ENCODE results near the gene IQSEC2.

IQSEC2 gene

DNA sequence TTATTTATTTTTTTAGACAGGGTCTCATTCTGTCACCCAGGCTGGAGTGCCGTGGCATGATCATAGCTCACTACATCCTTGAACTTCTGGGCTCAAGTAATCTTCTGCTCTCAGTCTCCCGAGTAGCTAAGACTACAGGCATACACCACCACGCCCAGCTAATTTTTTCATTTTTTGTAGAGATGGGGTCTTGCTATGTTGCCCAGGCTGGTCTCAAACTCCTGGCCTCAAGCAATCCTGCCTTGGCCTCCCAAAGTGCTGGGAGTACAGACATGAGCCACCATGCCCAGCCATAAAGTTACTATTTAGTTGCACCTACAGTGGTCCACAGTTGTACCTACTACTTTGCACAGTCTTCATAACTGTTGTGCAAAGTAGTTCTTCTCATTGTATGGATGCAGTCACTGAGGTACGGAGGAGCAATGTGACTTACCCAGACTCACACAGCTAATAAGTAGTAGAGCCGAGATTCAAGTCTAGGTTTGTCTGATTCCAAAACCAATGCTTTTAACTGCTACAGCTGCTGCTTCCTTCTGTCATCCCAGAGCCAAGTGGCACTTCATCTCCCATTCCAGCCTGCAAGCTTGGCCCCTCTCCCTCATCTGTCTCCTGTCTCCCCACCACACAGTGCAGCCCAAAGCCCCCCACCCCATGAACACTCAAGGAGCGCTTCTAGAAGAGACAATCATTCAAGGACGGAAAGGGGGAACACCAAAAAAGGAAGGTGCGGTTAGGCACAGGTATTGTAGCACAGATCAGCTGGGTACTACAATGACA, 24.0 kb upstream of the IQSEC2 start:
- DNase-seq (ENCODE audit: low read depth in 2 of 2) = no peak

DNA sequence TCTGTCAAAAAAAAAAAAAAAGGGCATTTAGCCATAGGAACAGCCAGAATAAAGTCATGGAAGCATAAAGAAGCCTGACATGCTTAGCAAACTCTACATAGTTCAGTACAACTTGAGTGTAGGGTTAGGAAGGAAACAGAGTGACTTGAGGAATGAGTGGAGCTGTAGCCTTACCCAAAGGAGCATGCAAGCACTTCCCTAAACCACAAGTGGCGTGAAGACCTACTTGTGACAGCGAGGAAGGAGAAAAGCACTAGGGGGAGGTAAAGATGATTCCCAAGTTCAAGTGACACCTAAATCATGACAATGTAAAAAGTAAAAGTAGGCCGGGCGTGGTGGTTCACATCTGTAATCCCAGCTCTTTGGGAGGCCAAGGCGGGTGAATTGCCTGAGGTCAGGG, 21.8 kb upstream of the IQSEC2 start:
- DNase-seq (ENCODE audit: low read depth in 2 of 2) = no peak

DNA sequence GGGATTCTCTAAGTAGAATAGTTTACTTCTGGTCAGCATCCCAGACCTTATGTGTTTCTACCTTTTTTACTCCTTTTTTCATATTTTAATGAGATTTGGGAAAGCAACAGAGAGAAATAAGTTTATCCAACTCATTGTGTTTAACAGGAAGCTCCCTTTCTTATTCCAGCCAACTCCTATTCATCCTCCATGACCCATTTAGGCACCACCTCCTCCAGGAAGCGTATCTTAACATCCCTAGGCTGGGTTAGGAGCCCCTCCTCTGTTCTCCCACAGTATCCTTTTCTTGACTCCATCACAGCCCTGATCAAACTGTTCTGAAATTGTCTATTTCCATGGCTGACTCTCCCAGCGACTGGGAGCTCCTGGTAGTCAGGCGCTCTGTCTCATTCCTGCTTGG, 18.8 kb upstream of the IQSEC2 start:
- no peak for DNase-seq (ENCODE audit: low read depth in 2 of 2)

DNA sequence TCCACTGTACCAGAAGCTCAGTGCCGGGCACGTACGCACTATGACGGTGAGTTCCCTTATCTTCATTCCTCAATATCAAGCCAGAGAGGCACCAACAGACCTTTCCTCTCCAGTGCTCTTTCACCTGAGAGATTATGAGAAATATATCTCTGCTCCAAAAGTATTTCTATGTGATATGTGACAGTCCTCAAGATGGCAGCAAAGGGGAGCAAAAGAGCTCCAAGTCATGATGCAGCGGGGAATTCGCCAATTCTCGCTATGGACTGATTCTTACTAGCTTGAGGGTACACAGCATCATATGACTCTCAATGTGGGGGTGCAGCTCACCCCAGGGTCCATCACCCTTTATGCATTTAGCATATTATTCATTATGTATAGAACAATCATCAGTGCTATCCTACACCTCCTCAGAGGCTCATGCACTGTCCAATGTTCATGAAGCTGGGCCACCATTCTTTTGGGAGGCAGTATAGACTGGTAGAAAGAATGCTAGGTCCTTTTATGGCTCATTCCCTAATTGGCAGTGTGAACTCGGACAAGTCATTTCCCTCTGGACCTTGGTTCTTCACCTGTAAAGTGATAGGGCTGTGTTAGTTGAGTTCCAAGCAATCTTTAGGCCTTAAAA, 12.8 kb upstream of the IQSEC2 start:
- no peak for DNase-seq (ENCODE audit: low read depth in 2 of 2)

DNA sequence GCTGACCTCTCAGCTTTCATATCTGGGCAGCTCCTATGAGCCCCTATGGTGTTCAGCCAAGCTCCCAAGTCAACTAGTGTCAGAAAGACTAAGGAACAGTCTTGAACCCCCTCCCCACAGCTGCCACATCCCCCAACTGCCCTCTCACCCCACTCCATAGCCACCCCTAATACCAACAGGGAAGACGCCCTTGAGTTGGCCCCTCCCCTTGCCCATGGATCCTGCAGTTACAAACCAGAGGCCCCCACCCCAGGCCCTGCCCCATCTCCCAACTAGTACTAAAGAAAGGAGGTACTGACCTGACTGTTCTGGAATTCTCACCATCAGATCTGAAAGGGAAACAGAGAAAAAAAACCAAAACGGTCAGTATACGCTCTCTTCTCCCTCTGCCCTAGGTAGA, 10.2 kb upstream of the IQSEC2 start:
- DNase-seq (ENCODE audit: low read depth in 2 of 2) = no peak

DNA sequence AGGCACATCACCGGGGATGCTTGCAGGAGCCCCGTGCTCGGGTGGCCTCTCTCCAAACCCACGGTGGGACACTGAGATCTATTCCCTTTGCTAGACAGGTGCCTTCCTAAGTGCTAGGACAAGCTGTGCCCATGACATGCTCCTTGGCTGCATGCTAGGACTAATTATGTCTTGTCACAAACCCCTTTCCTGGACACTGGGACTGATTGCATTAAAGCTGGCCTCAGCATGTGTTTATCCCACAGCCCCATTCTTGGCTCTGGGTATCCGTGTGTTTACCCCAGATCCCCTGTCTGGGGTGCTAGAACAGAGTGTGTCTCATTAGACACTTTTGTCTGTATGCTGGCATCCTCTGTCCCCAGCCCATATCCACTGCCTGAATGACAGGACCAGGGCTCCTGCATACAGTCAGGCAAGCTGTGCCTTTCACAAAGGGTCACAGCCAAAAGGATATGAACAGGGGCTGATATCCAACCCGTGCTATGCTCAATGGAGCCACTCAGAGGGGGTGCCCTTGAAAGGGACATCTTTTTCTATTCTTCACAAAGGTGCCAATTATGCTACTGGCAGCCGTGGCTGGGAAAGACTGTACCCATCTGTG, 9.2 kb upstream of the IQSEC2 start:
- DNase-seq (ENCODE audit: low read depth in 2 of 2) = no peak

DNA sequence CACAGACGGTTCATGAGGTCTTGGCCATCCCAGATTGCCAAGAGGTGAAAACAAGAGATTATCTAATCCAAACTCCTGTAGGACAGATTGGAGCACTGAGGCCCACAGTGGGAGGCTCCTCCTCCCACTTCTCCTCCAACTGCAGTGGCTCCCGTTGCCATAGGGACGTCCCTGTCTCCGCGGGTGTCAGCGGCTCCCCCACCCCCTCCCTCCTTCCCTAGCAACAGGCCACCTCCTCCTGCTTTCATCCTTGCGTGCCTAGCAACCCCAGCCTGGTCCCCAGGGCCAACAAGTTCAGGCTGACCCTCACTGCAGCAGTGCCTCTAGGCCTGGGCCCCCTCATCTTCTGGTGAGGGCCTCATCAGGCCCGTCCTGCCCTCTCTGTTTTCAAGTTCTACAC, 6.8 kb upstream of the IQSEC2 start:
- no peak for DNase-seq (ENCODE audit: low read depth in 2 of 2)

DNA sequence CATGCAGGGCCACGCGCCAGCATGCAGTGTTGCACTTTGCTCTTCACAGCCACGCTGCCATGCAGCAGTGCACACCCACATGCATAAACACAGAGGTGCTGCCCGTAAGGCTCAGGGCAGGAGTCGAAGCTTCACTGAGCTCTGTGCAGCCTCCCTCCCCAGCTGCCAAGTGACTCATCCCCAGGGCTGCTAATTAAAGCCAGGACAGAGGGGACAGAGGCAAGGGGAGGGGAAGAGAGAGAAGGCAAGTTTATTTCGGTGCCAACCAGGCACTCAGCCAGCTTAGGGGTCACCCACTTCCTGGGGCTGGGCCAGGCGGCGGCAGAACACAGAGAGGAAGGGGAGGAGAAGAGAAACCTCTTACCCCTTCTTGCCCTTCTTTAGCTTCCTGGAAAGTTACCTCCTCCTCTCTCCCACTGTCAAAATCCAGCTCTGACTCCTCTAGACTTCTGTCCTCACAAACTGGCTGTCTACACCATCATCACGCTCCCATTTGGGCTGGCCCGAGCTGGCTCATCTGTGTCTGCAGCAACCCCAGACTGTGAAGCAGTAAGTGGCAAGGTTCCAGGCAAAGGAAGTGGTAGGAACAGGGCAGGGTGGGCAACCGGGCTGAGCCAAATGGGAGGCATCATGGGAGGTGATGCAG, 6.2 kb upstream of the IQSEC2 start:
- no peak for DNase-seq (ENCODE audit: low read depth in 2 of 2)

DNA sequence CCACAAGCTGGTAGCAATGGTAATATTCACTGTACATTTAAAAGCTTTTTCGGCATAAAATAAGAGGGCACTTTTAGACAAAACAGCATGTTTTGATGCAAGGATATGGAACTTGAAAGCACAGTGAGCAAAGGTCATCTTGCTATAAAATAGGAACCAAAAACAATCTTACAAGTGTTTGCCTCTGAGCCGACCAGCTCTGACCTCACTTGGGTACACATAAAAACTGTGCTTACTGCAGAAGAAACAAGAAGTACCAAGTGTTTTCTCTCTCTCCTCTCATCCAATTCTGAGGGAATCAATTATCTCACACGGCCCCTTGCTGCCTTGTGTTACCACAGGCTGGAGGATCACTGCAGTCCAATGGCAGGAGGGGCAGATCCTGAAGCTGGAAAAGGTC, 4.8 kb upstream of the IQSEC2 start:
- DNase-seq (ENCODE audit: low read depth in 2 of 2) = no peak

DNA sequence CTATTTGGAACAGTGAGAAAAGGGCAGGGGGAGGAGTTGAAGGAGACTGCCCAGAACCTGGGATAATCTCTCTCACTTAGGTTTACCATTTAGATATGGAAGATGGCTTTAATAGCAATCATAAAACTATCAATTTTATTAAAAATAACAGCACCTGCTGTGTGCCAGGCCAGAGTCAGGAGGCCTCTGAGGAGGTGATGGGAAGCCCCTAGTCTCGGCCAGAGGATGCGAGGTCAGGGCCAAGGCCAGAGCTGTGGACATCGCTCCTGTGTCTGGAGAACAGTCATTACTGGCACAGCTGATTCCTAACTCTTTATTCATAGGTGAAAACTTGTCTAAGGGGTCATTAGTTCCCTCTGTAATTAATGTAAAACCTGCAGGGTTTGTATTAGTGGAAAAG, 4.2 kb upstream of the IQSEC2 start:
- no peak for DNase-seq (ENCODE audit: low read depth in 2 of 2)

DNA sequence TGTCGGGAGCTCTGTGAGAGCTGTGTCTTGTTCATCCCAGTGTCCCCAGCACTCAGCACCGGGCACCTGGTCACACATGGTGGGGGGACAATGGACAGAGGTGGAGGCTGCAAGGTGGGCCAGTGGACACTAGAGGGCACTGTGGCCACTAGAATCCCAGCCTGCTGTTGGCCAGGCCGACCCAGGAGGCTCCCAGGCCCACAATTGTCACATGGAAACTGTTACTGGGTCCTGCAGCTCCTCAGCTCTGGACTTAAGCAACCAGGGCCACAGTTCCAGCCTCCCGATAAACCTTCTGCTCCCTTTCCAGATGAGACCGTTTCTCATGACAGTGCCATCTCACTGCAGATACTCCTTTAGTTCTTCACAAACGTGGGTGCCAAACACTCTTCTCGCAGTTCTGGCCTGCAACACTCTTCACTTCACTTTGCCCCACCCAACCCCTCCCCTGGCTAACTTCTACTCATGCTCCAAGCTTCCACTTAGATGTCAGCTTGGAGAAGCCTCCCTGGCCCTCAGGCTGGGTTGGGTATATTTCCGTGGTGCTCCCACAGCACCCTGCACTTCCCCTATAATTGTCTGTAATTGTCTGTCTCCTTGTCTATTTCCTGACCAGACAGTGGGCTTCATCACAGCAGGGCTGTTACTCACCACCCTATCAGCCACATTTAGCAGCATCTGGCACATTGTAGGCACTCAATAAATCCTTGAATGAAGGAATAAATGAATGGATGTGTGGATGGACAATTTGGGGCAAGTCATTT, 3.5 kb upstream of the IQSEC2 start:
- DNase-seq (ENCODE audit: low read depth in 2 of 2) = peak in 1 of 2 donors; percentile 40

DNA sequence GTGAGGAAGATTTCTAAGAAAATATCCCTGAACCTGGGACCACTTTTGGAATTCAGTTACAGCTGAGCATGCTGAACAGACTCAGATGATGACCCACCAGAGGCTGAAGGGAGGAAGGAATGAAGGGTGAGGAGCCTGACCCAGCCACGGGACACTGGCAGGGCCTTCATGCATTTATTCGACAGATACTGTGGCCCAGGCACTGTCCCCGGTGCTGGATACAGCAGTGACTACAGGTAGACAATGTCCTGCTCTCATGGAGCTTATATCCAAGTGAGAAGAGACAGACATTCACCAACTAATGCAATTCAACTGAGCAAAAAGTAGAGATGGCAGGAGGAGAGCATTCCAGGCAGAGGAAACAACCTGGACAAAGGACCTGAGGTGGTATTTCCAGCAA, 2.2 kb upstream of the IQSEC2 start:
- no peak for DNase-seq (ENCODE audit: low read depth in 2 of 2)

DNA sequence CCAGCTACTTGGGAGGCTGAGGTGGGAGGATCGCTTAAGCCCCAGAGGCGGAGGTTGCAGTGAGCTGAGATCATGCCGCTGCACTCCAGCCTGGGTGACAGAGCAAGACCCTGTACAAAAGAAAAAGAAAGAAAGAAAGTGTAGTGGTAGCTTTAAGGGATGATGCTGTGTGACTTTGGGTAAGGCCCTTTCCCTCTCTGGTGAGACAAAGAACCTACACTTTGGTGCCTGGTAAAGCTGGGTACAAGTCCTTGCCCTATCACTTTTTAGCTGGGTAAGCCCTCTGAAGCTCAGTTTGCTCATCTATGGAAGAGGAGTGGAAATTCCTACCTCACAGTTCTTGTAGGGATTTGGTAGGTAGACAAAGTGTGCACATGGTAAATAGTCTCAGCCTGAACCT, 1.7 kb upstream of the IQSEC2 start:
- DNase-seq (ENCODE audit: low read depth in 2 of 2) = no peak

DNA sequence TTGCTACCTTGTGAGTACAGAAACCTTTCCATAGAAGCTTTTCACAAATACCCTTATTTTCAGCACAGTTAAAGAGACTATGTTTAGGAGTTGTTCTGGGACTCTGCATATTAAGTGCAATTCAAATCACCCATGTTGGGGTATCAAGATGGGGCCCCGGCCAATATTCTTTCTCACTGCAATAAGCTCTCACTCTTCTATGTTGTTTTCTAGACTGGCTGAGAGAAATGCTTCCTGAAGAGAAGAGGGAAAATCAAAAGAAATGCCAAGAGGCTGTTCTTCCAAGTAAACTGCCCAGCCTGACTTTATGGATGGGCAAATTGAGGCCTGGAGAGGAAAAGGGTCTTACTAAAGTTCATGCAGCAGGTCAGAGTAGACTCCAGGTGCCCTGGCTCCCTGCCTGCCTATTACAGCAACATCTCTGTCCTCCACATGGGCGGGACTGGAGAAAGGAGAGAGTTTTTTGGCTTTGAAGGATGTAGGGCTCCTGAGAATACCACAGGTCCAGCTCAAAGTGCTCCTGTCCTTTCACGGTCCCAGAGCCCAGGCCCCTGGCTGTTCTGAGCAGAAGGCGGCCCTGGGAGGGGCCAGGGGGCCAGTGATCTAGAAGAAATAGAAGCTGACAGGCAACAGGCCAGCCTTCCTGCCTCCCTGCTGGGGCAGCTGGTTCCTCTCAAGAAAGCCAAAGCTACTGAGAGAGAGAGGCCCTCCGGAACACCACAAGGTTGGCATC, 745 bp upstream of the IQSEC2 start:
- DNase-seq (ENCODE audit: low read depth in 2 of 2) = no peak

DNA sequence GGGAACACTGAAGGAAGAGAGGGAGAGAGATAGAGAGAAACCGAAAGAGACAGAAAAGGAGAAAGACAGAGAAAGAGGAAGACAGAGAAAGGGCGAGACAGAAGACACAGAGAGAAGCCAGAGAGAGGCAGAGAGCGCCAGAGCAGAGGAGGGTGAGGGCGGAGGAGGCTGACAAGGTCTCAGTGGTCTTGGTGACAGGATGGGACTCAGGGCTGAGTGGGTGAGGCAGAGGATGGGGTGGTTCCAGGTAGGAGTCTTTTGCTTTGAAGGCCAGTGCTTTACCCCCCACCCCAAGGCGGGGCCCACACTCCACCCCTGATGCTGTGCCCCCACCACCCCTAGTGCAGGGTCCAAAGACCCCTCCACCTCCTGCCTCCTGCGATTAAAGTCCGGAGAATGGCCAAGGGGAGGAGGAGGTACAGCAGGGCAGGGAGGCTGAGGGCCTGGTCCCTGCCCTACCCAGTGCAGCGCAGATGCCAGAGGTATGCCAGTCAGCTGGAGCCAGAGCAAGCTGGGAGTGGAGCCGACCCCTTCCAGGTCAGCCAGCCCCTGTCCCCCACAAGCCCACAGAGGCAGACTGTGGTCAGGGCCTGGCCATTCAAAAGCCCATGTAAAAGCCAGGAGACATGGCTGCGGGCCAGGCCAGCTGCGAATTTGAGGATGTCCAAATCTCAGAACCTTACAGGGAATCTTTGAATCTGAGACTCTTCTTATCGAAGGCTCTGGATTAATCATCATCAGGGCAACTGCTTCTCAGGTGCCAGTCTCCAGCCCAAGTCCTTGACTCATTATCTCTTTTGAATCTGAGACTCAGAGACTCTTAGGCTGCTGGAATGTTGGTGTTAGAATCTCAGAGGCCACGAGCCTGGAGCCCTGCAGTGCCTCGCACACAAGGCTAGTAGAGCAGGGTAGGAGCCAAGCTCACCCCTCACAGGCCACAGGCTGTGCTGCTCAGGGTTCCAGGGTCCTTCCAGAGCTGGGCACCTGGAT, 758 bp downstream of the IQSEC2 start:
- DNase-seq (ENCODE audit: low read depth in 2 of 2) = no peak

DNA sequence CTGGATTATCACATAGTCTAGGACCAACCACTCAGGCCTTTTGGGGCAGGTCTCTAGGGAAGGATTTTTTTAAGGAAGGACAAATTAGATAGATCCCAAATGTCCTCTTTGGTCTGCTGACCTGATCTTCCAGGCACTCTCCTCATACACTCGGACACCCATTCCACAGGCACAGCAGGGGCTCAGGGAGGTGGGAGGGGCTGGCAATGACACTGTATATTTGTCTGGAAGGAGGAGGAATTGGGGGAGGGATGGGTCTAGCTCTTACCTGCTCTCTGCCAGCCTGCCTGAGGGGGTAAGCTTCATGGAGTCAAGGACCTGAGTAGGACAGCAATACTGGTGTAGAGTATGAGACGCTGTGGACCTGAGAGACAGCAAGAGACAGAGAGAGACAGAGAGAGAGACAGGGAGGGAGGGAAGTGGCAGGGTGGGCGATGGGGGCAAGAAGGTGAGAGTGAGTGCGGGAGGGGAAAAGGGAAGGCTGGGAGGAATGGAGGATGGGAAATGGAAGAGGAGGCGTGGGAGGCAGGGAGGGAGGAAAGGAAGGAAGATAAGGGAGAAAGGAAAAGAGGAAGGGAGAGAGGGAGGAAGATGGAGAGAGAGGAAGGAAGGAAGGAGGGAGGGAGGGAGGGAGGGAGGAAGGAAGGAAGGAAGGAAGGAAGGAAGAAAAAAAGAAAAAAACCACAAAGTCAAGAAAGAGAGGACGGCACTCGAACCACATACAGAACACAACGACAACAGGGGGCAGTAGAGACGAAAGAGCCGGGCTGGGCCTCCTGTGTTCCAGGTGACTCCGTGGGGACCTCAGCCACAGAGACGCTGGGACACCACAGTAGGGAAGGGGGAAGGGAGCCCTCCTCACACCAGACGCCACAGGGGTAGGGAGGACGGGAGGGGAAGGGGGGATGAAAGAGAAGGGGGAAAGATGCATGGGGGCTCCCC, 1.8 kb downstream of the IQSEC2 start:
- DNase-seq (ENCODE audit: low read depth in 2 of 2) = no peak

DNA sequence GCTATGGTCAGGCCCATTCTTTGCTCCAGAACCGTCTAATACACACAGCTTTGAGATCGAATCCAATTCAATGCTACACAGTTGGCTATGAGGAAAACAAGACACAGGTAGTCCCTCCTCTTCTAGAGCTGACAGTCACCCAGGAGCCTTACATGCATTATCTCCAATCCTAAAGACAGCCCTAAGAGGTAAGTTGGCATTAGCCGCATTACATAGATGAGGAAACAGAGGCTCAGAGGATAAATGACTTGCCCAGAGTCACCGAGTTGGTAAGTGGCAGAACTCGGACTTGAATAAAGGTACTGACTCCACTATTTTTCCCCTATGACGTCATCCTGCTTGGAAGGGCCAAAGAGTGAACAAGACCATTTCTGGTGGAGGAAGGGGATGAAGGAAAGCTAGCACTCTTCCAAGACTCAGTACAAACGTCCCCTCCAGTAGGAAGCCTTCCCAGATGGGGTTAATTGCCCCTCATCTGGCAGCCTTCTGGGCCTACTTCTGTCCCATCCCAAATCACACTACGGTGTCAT, 8.5 kb downstream of the IQSEC2 start:
- no peak for DNase-seq (ENCODE audit: low read depth in 2 of 2)

DNA sequence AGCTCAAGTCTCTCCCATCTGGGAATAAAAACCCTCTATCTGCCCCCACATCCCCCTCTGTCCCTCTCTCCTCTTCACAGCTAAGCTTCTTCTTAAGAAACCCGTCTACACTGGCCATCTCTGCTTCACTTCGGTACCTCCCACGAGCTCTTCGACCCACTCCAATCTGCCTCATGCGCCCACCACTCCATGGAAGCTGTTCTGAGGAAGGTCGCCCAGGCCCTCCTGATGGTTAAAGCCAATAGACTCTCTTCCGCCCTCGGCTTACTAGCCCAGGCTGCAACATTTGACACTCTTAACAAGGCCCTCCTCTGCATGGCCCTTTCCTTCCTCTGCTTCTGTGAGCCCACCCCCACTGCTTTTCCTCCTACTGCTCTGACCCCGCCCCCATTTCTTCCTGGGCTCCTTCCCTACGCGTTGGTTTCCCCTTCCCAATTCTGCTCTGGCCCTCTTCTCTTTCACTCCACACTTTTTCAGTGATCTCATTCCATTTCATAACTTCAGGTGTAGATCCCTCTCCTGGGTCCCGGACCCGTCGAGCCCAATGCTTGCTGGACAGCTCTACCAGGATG, 11.8 kb downstream of the IQSEC2 start:
- DNase-seq (ENCODE audit: low read depth in 2 of 2) = no peak
